Liver (tissue), 3 donors: Measurements from ENCODE around the gene OSCAR.

Experiments
- EGR1 ChIP-seq, 2 donors: IDR thresholded peaks; 2 replicates each; pipeline ENCODE4 v1.6.1; 2016 to 2018; ENCODE audit warnings: antibody characterized with exemption in 2 of 2, low read depth in 2 of 2
- GABPA ChIP-seq, 2 donors: IDR thresholded peaks in 1 of 2; conservative IDR thresholded peaks in 1 of 2; 2 replicates each; pipeline ENCODE4 v1.6.1; 2016; ENCODE audit warnings: antibody characterized with exemption in 2 of 2, mild to moderate bottlenecking in 1 of 2, moderate library complexity in 1 of 2
- HNF4G ChIP-seq: IDR thresholded peaks from 2 replicates; pipeline ENCODE4 v1.6.1; 2016; ENCODE audit warnings: antibody characterized with exemption
- JUND ChIP-seq, 2 donors: IDR thresholded peaks; 2 replicates each; pipeline ENCODE4 v1.6.1; 2016; ENCODE audit warnings: antibody characterized with exemption in 2 of 2
- RAD21 ChIP-seq, 2 donors: IDR thresholded peaks; 2 replicates each; pipeline ENCODE4 v1.6.1; 2016; ENCODE audit warnings: antibody characterized with exemption in 2 of 2, mild to moderate bottlenecking in 2 of 2
- TAF1 ChIP-seq: conservative IDR thresholded peaks from 2 replicates; pipeline ENCODE4 v1.6.1; 2016; ENCODE audit warnings: antibody characterized with exemption, mild to moderate bottlenecking
- YY1 ChIP-seq: IDR thresholded peaks from 2 replicates; pipeline ENCODE4 v1.6.1; 2016; ENCODE audit warnings: antibody characterized with exemption, mild to moderate bottlenecking
- TF ChIP-seq, protein P1 (sequence below): fragments of 150-350 bp; IDR thresholded peaks from 2 replicates; pipeline ENCODE4 v1.5.1; 2017; ENCODE audit warnings: improper control_type of control experiment, low read depth, low read length; ENCODE audit not compliant: missing input control
- TF ChIP-seq, protein P2 (sequence below): IDR thresholded peaks from 2 replicates; pipeline ENCODE4 v1.6.1; 2016; ENCODE audit warnings: antibody characterized with exemption, mild to moderate bottlenecking
- donor health status: healthy.
- donor health status: healthy.

- TF ChIP-seq, protein P1, sequence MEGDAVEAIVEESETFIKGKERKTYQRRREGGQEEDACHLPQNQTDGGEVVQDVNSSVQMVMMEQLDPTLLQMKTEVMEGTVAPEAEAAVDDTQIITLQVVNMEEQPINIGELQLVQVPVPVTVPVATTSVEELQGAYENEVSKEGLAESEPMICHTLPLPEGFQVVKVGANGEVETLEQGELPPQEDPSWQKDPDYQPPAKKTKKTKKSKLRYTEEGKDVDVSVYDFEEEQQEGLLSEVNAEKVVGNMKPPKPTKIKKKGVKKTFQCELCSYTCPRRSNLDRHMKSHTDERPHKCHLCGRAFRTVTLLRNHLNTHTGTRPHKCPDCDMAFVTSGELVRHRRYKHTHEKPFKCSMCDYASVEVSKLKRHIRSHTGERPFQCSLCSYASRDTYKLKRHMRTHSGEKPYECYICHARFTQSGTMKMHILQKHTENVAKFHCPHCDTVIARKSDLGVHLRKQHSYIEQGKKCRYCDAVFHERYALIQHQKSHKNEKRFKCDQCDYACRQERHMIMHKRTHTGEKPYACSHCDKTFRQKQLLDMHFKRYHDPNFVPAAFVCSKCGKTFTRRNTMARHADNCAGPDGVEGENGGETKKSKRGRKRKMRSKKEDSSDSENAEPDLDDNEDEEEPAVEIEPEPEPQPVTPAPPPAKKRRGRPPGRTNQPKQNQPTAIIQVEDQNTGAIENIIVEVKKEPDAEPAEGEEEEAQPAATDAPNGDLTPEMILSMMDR = no peak
- TF ChIP-seq RAD21 (IDR thresholded peaks at IDR 0.05) = no peak
- TF ChIP-seq YY1 = no peak
- TF ChIP-seq GABPA (IDR thresholded peaks at IDR 0.05 in 1 of 2, conservative IDR thresholded peaks at IDR 0.05 in 1 of 2) = no peak
- TF ChIP-seq, protein P2, sequence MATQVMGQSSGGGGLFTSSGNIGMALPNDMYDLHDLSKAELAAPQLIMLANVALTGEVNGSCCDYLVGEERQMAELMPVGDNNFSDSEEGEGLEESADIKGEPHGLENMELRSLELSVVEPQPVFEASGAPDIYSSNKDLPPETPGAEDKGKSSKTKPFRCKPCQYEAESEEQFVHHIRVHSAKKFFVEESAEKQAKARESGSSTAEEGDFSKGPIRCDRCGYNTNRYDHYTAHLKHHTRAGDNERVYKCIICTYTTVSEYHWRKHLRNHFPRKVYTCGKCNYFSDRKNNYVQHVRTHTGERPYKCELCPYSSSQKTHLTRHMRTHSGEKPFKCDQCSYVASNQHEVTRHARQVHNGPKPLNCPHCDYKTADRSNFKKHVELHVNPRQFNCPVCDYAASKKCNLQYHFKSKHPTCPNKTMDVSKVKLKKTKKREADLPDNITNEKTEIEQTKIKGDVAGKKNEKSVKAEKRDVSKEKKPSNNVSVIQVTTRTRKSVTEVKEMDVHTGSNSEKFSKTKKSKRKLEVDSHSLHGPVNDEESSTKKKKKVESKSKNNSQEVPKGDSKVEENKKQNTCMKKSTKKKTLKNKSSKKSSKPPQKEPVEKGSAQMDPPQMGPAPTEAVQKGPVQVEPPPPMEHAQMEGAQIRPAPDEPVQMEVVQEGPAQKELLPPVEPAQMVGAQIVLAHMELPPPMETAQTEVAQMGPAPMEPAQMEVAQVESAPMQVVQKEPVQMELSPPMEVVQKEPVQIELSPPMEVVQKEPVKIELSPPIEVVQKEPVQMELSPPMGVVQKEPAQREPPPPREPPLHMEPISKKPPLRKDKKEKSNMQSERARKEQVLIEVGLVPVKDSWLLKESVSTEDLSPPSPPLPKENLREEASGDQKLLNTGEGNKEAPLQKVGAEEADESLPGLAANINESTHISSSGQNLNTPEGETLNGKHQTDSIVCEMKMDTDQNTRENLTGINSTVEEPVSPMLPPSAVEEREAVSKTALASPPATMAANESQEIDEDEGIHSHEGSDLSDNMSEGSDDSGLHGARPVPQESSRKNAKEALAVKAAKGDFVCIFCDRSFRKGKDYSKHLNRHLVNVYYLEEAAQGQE = no peak
- no peak for TF ChIP-seq HNF4G
- no peak for TF ChIP-seq JUND (IDR thresholded peaks at IDR 0.05)
- no peak for TF ChIP-seq TAF1
- TF ChIP-seq EGR1 (IDR thresholded peaks at IDR 0.05; ENCODE audit: low read depth in 2 of 2) = no peak
Measured at GRCh38 chr19:54062643-54063042, 38.0 kb downstream of the OSCAR start.
